GM21447 (cell line): ENCODE measurements around the gene ASGR1.
"Not testable (repeated sequence)": the region's sequence is repeated elsewhere in the genome, so short reads cannot be mapped to it uniquely, and the experiment has no call there.

Experiments used
- ATAC-seq: cut with Tn5 transposase; IDR thresholded peaks from one replicate; pipeline ENCODE4 v1.9.1; 2021; ENCODE audit not compliant: unreplicated experiment

Gene ASGR1

DNA sequence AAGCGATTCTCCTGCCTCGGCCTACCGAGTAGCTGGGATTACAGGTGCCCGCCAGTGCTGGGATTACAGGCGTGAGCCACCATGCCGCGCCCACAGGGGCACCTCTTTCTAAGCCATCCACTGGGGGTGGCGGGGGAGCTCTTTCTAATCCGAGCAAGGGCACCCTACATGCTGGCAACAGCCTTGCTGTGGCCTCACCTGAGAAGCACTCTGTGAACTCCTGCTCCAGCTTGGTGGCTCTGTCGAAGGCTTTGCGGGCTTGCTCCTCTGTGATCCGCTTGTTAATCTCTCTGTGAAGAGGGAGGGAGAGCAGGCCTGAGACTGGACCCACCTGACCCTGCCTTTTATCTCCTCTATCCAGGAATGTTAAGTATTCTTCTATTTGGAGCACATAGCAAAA lies 11.9 kb upstream of the ASGR1 start:
- ATAC-seq: no peak

GRCh38 chr17:7190276-7190917 lies 11.2 kb upstream of the ASGR1 start:
- no peak for ATAC-seq

GRCh38 chr17:7186241-7186640 lies 7.1 kb upstream of the ASGR1 start:
- ATAC-seq: no peak

DNA sequence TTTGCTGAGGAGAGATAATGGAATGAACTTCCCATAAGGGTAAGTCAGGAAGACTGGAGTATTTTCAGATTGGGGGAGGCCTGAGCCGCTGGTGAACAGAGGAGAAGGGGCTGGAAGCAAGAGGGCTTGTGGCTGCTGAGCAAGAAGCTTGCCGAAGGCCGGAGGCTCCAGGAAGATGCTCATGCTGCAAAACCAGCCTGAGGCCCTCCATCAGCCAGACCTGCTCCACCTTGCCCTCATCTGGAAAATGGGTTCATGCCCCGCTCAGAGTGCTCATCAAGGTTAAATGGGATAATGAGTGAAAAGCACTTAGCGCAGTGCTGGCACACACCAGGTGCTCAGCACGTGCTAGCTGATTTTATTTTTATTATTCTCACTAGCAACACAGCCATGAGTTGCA lies 5.5 kb upstream of the ASGR1 start:
- no peak for ATAC-seq

GRCh38 chr17:7184091-7184488 lies 4.9 kb upstream of the ASGR1 start:
- no peak for ATAC-seq

- ATAC-seq: no peak
Observed at GRCh38 chr17:7183433-7184090, 4.4 kb upstream of the ASGR1 start.

- ATAC-seq: not testable (repeated sequence)
Observed at GRCh38 chr17:7182101-7182500, 2.9 kb upstream of the ASGR1 start.

GRCh38 chr17:7178973-7179316 lies 225 bp downstream of the ASGR1 start:
- ATAC-seq: no peak

DNA sequence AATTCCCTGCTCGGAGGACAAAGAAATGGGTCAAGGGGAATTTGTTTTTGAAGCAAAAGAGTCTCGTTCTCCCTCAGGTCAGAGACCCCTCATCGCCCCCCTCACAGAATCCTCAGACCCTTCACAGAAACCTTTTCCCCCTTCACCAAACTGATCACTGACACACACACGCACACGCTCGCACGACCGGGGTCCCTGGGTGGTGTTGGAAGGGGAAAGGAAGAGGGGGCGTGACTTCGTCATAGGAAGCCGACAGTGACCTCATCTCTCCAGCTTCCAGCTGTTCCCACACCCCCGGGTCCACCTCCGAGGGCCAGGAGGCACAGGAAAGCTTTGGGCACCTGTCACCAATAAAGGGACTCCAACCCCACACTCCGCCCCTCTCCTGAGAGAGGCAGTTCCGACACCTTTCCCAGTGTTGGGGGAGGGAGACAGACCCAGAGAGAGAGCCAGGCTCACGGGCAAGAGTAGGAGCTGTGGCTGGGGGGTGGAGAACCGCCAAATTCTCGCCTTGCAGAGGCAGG lies 1.2 kb downstream of the ASGR1 start:
- ATAC-seq: no peak

DNA sequence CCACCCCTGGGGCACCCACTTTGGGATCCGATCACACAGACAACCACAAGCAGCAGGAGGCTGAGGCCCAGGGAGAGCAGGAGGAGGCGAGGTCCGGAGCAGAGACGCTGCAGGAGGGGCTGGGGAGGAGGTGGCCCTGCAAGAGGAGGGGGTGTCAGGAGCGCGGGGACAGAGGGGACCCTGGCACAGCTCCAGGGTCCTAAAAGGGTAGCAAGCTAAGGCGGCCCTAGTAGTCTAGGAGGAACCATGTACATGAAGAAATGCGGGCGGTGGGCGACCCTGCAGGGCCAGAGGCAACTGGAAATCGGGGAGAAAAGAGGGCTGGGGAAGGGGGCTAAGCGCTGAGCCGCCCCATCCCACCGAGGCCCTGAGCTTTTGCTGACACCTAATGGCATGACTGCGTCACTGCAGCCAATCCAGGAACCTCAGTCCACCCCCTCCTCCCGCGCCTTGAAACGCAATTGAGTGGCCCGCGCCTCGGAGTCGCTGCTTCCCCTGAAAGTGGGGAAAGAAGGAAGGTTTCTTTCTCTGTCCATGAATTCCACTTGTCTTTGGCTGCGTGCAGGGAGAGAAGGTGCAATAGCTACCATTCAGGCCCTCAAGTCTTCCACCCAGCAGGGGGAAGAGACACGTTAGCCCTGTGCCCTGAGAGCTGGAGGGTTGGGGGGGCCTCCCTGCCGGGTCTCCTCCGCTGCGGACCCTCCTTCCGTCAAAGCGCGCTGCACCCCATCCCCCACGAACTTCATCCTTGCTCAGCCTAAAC lies 1.8 kb downstream of the ASGR1 start:
- ATAC-seq: no peak

- no peak for ATAC-seq
Observed at GRCh38 chr17:7176841-7177190, 2.4 kb downstream of the ASGR1 start.

DNA sequence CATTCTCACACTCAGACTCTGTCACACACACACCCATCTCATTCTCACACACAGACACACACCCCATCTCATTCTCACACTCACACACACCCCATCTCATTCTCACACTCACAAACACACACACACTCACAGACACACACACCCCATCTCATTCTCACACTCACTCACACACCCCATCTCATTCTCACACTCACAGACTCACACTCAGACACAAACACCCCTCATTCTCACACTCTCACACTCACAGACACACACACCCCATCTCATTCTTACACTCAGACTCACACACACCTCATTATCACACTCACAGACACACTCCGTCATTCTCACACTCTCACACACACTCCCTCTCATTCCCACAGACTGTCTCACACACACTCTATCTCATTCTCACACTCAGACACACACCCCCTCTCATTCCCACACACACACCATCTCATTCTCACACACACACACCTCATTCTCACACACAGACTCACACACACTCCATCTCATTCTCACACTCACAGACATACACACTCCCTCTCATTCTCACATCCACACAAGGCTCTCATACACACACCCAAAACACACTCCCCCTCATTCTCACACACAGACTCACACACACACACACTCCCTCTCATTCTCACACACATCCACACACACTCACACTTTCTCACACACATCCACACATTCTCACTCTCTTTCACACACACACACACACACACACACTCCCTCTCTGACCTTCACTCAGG lies 2.9 kb downstream of the ASGR1 start:
- no peak for ATAC-seq

GRCh38 chr17:7175330-7175733 lies 3.8 kb downstream of the ASGR1 start:
- no peak for ATAC-seq

DNA sequence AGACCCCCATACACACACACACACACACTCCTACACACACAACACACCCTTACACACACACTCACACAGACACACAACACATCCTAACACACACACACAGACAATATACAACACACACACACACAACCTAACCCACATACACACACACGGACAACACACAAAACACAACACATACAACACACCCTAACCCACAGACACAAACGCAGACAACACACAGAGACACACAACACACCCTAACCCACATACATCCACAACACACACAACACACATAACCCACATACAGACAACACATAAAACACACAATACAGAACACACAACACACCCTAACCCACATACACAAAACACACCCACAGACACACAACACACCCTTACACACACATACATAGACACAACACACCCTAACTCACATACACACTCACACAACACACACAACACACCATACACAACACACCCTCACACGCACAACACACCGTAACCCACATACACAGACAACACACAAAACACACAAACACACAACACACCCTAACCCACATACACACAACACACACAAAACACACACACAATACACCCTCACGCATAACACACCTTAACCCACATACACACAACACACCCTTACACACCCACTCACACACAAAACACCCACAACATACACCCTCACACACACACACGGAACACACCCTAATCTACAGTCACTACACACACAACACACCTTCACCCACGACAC lies 4.4 kb downstream of the ASGR1 start:
- no peak for ATAC-seq

DNA sequence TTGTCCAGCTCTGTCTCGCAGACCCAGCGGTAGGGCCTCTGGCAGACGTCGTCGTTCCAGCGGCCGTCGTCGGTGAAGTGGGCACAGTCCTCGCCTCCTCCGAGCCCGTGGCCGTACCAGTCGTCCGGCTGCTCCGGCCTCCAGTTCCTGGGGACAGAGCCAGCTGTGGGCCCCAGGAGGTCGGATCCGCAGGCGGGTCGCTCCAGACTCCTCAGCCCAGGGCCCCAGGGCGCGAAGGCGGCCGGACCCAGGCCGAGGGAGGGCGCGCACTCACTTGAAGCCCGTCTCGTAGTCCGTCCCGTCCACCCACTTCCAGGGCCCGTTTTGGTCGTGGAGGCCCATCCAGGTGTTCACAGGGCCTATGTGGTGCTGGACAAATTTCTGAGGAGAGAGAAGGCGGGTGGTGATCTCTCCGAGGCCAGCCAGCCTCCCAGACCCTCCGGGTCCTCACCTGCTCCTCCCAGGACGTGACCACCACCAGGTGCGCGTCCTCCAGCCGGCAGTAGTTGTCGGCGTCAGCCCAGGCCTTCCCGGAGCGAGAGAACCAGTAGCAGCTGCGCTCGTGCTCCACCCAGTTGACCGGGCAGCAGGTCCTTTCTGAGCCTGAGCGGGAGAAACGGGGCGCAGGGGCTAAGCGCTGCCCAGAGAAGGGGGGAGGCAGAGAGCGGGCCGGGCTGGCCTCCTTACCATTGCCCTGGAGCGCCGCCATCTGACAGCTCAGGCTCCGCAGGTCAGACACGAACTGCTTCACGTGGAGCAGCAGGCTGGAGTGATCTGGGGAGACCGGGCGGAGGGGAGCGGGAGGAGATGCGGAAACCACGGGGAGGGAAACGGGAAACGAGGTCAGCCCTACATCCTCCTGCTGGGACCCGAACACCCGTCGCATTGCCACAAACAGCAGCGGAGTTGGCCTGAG lies 5.2 kb downstream of the ASGR1 start:
- no peak for ATAC-seq

DNA sequence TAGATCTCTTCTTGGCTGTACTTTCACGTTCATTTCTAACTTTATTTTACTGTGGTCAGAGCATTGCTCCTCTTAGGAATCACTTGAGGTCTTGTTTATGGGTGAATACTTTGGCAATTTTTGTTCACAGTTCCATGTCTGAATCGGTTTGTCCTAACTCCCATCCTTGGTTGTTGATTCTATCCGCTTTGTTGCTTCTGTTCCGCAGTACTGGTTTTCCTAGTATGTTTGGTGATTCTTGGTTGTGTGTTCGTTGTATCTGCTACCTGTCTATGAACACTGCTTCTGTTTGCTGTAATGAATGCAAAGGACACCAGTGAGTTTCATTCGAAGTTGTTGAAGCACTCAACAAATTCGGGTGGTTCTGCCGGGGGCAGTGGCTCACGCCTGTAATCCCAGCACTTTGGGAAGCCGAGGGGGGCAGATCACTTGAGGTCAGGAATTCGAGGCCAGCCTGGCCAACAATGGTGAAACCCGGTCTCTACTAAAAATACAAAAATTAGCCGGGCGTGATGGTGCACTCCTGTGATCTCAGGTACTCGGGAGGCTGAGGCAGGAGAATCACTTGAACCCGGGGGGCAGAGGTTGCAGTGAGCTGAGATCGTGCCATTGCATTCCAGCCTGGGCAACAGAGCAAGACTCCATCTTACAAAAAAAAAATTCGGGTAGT lies 6.5 kb downstream of the ASGR1 start:
- not testable (repeated sequence) for ATAC-seq

DNA sequence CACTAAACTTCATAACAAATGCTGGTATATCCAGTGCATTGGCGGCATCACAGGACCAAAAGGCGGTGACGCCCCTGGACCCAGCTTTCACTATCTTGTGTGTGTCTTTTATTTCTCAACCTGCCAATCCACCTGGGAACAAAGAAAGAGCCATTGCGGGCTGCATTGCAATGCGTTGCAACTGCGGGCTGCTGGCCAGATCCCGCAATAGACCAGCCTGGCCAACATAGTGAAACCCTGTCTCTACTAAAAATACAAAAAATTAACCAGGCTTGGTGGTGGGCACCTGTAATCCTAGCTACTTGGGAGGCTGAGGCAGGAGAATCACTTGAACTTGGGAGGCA lies 9.6 kb downstream of the ASGR1 start:
- not testable (repeated sequence) for ATAC-seq

- not testable (repeated sequence) for ATAC-seq
Observed at GRCh38 chr17:7168841-7169564, 10.2 kb downstream of the ASGR1 start.

DNA sequence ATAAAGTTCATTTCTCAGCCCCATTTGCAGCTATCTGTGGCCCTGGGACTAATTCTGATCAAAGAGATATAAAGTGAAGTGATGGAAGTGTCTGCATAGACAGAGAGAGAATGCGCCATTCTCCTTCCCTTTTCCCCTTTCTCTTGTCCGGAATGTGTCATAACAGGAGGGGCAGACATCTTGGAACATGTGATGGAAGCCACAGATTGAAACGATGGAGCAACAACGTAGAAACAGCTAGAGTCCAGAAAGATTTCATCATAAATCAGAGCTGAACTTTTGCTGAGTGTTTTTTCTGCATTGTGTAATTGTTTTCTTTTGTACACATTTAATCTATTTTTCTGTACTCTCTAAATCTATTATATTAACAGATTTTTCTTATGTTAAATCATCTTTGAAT lies 11.3 kb downstream of the ASGR1 start:
- ATAC-seq: no peak
